ENCODE measurements around the gene MPP2. TPM values are rescaled to one million over a fixed set of nuclear protein-coding genes. Genes with fewer than 3 reads are reported as not detected.
"Not testable (repeated sequence)": the region's sequence is repeated elsewhere in the genome, so short reads cannot be mapped to it uniquely, and the experiment has no call there.

The MPP2 gene
- total RNA-seq, 1 donor from 2014 or later, result 0.10 TPM

GRCh38 chr17:43905400-43905984 is 1.8 kb downstream of the MPP2 start:
- ATAC-seq (no peak), DNase-seq (ENCODE audit: low spot score) (no peak)

GRCh38 chr17:43901861-43902589 is 5.3 kb downstream of the MPP2 start:
- ATAC-seq (no peak), DNase-seq (ENCODE audit: low spot score) (no peak)

- no peak for DNase-seq (ENCODE audit: low spot score)
- no peak for ATAC-seq
Observed at GRCh38 chr17:43900858-43901754, 6.2 kb downstream of the MPP2 start.

- DNase-seq (ENCODE audit: low spot score) (peak; percentile 65), ATAC-seq (peak; percentile 84)
Observed at GRCh38 chr17:43900183-43900857, 7.0 kb downstream of the MPP2 start.

DNA sequence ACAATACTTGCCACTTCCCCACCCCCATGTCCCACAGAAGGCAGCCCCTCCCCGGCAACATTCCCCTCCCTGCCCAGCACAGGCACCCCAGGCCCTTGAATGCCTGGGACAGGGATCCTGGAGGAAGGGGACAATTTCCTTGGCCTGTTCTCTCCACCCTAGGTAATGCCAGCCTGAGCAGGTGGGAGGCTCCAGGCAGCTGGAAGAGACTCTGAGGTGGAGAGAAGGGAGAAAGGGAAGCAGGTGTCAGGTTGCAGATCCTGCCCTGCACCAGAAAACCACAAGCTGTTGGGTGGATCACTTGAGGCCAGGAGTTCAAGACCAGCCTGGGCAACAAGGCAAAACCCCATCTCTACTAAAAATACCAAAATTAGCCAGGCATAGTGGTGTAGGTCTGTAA is 8.9 kb downstream of the MPP2 start:
- ATAC-seq (no peak), DNase-seq (ENCODE audit: low spot score) (no peak)

GRCh38 chr17:43897831-43898230 is 9.5 kb downstream of the MPP2 start:
- no peak for ATAC-seq

DNA sequence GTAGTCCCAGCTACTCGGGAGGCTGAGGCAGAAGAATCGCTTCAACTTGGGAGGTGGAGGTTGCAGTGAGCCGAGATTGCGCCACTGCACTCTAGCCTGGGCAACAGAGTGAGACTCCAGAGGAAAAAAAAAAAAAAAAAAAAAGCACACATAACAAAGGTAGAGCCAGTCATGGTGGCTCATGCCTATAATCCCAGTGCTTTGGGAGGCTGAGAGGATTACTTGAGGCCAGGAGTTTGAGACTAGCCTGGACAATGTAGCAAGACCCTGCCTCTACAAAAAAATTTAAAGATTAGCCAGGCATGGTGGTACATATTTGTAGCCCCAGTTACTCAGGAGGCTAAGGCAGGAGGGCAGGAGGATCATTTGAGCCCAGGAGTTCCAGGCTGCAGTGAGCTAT is 12.8 kb downstream of the MPP2 start:
- not testable (repeated sequence) for DNase-seq (ENCODE audit: low spot score); ATAC-seq

More at GRCh38 chr17:43897831-43898230, 9.5 kb downstream of the MPP2 start:
- DNase-seq (ENCODE audit: low spot score), result no peak

- DNase-seq (ENCODE audit: low spot score), result no peak
- ATAC-seq, result no peak
Observed at GRCh38 chr17:43892647-43892952, 14.7 kb downstream of the MPP2 start.

DNA sequence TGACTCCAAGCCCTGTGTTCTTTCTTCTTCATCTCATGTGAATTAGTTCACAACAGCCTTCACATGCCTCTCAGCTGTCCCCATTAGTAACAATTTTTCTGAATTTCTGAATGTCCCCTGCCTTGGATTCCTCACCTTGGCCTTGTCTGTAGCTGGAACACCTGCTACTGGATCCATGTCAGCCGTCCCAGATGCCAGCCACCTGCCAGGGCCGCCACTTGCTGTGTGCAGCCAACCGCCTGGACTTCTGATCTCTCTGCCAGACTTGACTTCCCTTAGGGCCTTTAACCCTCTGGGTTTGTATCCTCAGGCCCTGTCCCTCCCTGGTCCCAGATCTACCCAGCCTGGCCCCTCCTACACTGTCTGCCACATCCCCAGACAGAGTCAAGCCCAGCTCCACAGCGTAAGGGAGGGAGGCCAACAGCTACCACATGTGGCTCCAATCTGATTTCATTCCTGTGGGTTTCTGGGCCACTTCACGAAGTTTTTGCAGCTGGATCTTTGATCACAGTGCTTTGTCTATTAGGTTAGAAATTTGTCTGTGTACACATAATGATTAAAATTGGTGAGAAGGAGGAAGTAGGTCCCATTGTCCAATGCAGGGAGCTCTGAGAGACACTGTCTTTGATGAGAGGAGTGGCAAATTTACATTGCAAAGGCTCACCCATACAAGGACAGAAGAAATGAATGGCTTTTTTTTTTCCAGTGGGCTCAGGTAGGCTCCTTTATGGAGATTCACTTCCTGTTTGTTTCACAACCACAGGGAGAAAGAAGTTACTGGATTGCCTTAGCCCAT is 15.3 kb downstream of the MPP2 start:
- DNase-seq (ENCODE audit: low spot score) (no peak), ATAC-seq (no peak)

DNA sequence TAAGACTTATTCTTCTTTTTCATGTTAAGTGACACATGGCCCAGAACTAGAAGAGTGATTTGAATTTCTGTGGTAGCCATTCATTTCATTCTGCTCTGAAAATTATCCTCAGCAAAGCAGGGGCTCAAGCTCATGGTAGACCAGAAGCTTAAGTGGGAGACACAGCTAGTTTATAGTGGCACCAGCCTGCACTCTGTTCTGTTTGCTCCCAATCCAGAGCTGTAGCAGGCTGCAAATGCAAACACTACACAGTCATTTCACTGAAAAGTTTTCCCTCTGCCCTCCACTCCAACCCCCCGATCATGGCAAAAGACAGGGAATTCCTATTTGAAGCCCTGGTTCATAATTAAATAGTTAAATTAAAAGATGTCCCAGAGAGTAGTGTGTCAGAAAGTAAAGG is 17.1 kb downstream of the MPP2 start:
- ATAC-seq (no peak), DNase-seq (ENCODE audit: low spot score) (no peak)

GRCh38 chr17:43888548-43888947 is 18.8 kb downstream of the MPP2 start:
- DNase-seq (ENCODE audit: low spot score) (no peak), ATAC-seq (no peak)

- ATAC-seq (no peak), DNase-seq (ENCODE audit: low spot score) (no peak)
Observed at GRCh38 chr17:43882761-43883415, 24.4 kb downstream of the MPP2 start.

GRCh38 chr17:43881758-43882505 is 25.4 kb downstream of the MPP2 start:
- DNase-seq (ENCODE audit: low spot score), result no peak
- ATAC-seq, result no peak

- ATAC-seq (no peak), DNase-seq (ENCODE audit: low spot score) (no peak)
Observed at GRCh38 chr17:43881181-43881580, 26.2 kb downstream of the MPP2 start.

DNA sequence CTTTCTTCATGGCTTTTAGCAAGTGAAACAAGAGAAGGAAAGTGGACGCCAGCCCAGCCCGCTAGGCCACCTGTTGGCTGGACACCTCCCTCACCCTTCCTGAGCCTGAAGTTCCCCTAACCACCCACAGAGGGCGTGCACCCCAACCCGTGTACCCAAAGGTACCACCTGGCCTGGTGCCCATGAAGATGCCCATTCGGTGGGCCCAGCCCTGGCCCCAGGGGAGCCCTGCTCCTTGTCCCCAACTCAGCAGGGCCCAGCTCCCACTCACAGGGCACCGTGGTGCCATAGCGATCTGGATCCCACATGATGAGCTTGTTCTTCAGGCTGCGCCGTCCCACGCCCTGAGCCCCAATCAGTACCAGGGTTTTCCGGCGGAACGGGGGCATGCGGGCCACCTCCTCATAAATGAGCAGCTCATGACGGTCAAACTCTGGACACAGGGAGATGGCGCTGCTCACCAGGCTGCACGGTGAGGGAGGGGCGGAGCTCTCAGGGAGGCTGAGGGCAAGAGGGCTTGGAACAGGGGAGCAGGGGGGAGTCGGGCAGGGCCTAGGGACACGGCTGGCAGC is 26.8 kb downstream of the MPP2 start:
- DNase-seq (ENCODE audit: low spot score) (peak; percentile 63), ATAC-seq (peak; percentile 77)

GRCh38 chr17:43879723-43880419 is 27.5 kb downstream of the MPP2 start:
- ATAC-seq (no peak), DNase-seq (ENCODE audit: low spot score) (no peak)

- DNase-seq (ENCODE audit: low spot score), result peak; percentile 66
- ATAC-seq, result peak; percentile 93
Observed at GRCh38 chr17:43878260-43879175, 28.8 kb downstream of the MPP2 start.

All from left lobe of liver (tissue), 2 donors.